ENCODE data around the gene PNO1. TPM values are rescaled to one million over a fixed set of nuclear protein-coding genes. Genes with fewer than 3 reads are reported as not detected.

PNO1 gene
- total and polyA plus RNA-seq, 10 of the 15 experiments (the other 5 are each of a cell fraction or from before 2014, with no cell fraction given) = 9.7 to 60.2 (median 30.3) TPM

- POLR2A ChIA-PET = interaction anchor here (1.3 kb wide), 1 partner anchor 31 kb away, joined by 3 read pairs; no protein-coding TSS in a partner anchor
- CTCF ChIA-PET = no interaction called here
- Histone ChIP-seq H3K36me3 (ENCODE audit: control insufficient read depth in 2 of 2, insufficient read depth in 2 of 2, low read length in 1 of 2) (no peaks in the 10 kb centered on the region), H3K4me1 (ENCODE audit: control insufficient read depth, insufficient read depth, low read length) (peaks cover 24% of the 10 kb centered on the region), H3K4me2 (ENCODE audit: control insufficient read depth, insufficient read depth) (no peak overlapping the region), H3K27me3 (replicated peaks in 1 of 2; ENCODE audit: control insufficient read depth in 2 of 2, insufficient read depth in 2 of 2, low read length in 1 of 2) (no peaks in the 10 kb centered on the region), H3K4me3 (no peak overlapping the region), H3K9ac (ENCODE audit: control insufficient read depth, insufficient read depth, low read length) (no peak overlapping the region), H2AFZ (ENCODE audit: control insufficient read depth, low read depth, low read length) (no peak overlapping the region), H3K9me3 (replicated peaks; ENCODE audit: control insufficient read depth, insufficient read depth, low read length) (no peaks in the 10 kb centered on the region), H3K27ac (ENCODE audit: control insufficient read depth, insufficient read depth) (no peak overlapping the region), H3K79me2 (ENCODE audit: control insufficient read depth, insufficient read depth, low read length) (no peaks in the 10 kb centered on the region), H4K20me1 (ENCODE audit: control insufficient read depth, insufficient read depth) (no peaks in the 10 kb centered on the region)
- SMC1A ChIA-PET (ENCODE audit: uncharacterized antibody, unreplicated experiment) = no interaction called here
- FAIRE-seq (no peak), DNase-seq (ENCODE audit: low read depth, low spot score) (no peak), ATAC-seq (no peak)
- BruUV-seq (replicated peaks) = no TSS peak
- RAD21 ChIA-PET (ENCODE audit: unreplicated experiment) = no interaction called here
- intact Hi-C loops (cut with micrococcal nuclease; ENCODE audit: unreplicated experiment) (no loop called here), in situ Hi-C loops (cut with MboI) (no loop called here)
- WGBS (ENCODE audit: insufficient coverage, insufficient replicate concordance, low lambda C conversion rate, missing lambda C conversion rate) = 63% methylated on average over 3 of the region's 3 CpGs
- TF ChIP-seq SMAD1 (IDR thresholded peaks at IDR 0.05; ENCODE audit: low read depth, partially characterized antibody) (no peak), MEF2B (IDR thresholded peaks at IDR 0.05; ENCODE audit: partially characterized antibody, poor library complexity, severe bottlenecking) (no peak), RAD51 (IDR thresholded peaks at IDR 0.05) (no peak), NR2C1 (IDR thresholded peaks at IDR 0.05) (no peak), DPF2 (IDR thresholded peaks at IDR 0.05) (no peak), NR2C2 (IDR thresholded peaks at IDR 0.05; ENCODE audit: borderline replicate concordance, control insufficient read depth, insufficient read length, low read depth) (no peak), GABPA (IDR thresholded peaks at IDR 0.05; ENCODE audit: low read depth) (no peak), ETV6 (conservative IDR thresholded peaks at IDR 0.05 in 1 of 2, IDR thresholded peaks at IDR 0.05 in 1 of 2; ENCODE audit: borderline replicate concordance in 1 of 2, low read depth in 1 of 2) (no peak), HCFC1 (IDR thresholded peaks at IDR 0.05; ENCODE audit: low read length) (no peak), BCLAF1 (IDR thresholded peaks at IDR 0.05) (no peak)
- TF ChIP-seq, protein P1, sequence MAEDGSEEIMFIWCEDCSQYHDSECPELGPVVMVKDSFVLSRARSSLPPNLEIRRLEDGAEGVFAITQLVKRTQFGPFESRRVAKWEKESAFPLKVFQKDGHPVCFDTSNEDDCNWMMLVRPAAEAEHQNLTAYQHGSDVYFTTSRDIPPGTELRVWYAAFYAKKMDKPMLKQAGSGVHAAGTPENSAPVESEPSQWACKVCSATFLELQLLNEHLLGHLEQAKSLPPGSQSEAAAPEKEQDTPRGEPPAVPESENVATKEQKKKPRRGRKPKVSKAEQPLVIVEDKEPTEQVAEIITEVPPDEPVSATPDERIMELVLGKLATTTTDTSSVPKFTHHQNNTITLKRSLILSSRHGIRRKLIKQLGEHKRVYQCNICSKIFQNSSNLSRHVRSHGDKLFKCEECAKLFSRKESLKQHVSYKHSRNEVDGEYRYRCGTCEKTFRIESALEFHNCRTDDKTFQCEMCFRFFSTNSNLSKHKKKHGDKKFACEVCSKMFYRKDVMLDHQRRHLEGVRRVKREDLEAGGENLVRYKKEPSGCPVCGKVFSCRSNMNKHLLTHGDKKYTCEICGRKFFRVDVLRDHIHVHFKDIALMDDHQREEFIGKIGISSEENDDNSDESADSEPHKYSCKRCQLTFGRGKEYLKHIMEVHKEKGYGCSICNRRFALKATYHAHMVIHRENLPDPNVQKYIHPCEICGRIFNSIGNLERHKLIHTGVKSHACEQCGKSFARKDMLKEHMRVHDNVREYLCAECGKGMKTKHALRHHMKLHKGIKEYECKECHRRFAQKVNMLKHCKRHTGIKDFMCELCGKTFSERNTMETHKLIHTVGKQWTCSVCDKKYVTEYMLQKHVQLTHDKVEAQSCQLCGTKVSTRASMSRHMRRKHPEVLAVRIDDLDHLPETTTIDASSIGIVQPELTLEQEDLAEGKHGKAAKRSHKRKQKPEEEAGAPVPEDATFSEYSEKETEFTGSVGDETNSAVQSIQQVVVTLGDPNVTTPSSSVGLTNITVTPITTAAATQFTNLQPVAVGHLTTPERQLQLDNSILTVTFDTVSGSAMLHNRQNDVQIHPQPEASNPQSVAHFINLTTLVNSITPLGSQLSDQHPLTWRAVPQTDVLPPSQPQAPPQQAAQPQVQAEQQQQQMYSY (CRISPR knock-in tag; IDR thresholded peaks at IDR 0.05) = no peak
- TF ChIP-seq, protein P2, sequence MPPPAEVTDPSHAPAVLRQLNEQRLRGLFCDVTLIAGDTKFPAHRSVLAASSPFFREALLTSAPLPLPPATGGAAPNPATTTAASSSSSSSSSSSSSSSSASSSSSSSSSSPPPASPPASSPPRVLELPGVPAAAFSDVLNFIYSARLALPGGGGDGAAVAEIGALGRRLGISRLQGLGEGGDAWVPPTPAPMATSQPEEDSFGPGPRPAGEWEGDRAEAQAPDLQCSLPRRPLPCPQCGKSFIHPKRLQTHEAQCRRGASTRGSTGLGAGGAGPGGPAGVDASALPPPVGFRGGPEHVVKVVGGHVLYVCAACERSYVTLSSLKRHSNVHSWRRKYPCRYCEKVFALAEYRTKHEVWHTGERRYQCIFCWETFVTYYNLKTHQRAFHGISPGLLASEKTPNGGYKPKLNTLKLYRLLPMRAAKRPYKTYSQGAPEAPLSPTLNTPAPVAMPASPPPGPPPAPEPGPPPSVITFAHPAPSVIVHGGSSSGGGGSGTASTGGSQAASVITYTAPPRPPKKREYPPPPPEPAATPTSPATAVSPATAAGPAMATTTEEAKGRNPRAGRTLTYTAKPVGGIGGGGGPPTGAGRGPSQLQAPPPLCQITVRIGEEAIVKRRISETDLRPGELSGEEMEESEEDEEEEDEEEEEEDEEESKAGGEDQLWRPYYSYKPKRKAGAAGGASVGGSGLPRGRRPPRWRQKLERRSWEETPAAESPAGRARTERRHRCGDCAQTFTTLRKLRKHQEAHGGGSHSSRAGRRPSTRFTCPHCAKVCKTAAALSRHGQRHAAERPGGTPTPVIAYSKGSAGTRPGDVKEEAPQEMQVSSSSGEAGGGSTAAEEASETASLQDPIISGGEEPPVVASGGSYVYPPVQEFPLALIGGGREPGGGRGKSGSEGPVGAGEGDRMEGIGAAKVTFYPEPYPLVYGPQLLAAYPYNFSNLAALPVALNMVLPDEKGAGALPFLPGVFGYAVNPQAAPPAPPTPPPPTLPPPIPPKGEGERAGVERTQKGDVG (CRISPR knock-in tag; IDR thresholded peaks at IDR 0.05) = no peak
- TF ChIP-seq, protein P3, sequence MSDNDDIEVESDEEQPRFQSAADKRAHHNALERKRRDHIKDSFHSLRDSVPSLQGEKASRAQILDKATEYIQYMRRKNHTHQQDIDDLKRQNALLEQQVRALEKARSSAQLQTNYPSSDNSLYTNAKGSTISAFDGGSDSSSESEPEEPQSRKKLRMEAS (IDR thresholded peaks at IDR 0.05; ENCODE audit: low read depth, low read length) = no peak
These were observed 41.7 kb upstream of the PNO1 start for GRCh38 chr2:68115965-68116364.

Measured in GM12878 (cell line).